HG02642 (cell line): Measurements from ENCODE around the gene PPM1D.
"Not testable (repeated sequence)": the region's sequence is repeated elsewhere in the genome, so short reads cannot be mapped to it uniquely, and the experiment has no call there.

Experiments used
- ATAC-seq: cut with Tn5 transposase; IDR thresholded peaks from one replicate; pipeline ENCODE4 v1.9.1; 2021; ENCODE audit warnings: mild to moderate bottlenecking; ENCODE audit not compliant: unreplicated experiment, poor library complexity

The PPM1D gene

GRCh38 chr17:60592750-60593149, 7.2 kb upstream of the PPM1D start:
- no peak for ATAC-seq

GRCh38 chr17:60593441-60594036, 6.5 kb upstream of the PPM1D start:
- ATAC-seq, result not testable (repeated sequence)

DNA sequence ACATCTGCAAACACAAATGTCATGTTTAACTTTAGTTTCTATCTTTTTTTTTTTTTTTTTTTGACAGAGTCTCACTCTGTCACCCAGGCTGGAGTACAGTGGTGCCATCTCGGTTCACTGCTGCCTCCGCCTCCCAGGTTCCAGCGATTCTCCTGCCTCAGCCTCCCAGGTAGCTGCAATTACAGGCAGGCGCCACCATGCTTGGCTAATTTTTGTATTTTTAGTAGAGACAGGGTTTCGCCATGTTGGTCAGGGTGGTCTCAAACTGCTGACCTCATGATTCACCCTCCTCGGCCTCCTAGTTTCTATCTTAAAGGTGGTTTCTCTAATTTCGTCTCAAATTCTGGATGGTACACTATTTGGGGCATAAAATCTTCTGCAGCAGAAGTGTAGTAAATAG, 5.8 kb upstream of the PPM1D start:
- ATAC-seq, result not testable (repeated sequence)

- ATAC-seq, result no peak
Measured at GRCh38 chr17:60594734-60595133, 5.3 kb upstream of the PPM1D start.

DNA sequence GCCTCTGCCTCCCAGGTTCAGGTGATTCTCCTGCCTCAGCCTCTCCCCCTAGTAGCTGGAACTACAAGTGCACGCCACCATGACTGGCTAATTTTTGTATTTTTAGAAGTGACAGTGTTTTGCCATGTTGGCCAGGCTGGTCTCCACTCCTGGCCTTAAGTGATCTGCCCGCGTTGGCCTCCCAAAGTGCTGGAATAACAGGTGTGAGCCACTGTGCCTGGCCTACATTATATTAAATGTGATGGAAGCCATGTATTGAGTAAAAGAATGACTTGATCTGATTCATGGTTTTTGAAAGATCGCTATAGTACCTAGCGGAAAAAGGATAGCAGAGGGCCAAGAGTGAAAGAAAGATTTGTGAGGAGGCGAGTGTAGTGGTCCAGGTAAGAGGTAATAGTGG, 2.7 kb upstream of the PPM1D start:
- no peak for ATAC-seq

- no peak for ATAC-seq
Measured at GRCh38 chr17:60598001-60598736, 1.8 kb upstream of the PPM1D start.

- ATAC-seq, result no peak
Measured at GRCh38 chr17:60599220-60599619, 773 bp upstream of the PPM1D start.

DNA sequence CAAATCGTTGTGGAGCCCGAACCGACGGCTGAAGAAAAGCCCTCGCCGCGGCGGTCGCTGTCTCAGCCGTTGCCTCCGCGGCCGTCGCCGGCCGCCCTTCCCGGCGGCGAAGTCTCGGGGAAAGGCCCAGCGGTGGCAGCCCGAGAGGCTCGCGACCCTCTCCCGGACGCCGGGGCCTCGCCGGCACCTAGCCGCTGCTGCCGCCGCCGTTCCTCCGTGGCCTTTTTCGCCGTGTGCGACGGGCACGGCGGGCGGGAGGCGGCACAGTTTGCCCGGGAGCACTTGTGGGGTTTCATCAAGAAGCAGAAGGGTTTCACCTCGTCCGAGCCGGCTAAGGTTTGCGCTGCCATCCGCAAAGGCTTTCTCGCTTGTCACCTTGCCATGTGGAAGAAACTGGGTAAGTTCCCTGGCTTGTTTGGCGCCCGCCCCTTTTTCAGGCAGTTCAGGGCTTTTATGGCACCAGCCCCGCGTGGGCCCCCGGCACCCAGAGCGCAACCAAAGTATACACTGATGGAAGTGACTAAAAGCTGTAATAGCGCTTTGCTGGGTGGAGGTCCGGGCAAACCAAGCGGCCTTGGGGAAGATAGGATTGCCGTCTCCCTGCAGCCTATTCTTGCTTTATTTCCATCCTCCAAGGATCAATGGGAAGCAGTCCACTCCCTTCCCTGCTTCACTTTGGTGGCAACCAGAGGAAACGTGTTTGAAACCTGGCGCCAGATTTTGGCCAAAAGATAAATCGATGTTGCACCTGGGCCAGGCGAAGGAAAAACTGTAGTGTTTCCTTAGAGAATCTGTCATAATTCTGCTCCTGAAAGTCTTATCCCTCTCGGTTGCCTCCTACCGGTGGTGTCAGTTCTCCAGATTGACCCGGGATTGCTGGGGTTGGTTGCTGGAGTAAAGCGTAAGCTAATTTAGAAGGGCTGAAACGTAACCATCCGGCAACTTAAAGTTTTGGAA, 775 bp downstream of the PPM1D start:
- ATAC-seq, result peak; percentile 22

GRCh38 chr17:60601447-60602384, 1.7 kb downstream of the PPM1D start:
- ATAC-seq, result no peak

GRCh38 chr17:60602385-60602742, 2.4 kb downstream of the PPM1D start:
- no peak for ATAC-seq

- ATAC-seq, result no peak
Measured at GRCh38 chr17:60602871-60603270, 2.9 kb downstream of the PPM1D start.

DNA sequence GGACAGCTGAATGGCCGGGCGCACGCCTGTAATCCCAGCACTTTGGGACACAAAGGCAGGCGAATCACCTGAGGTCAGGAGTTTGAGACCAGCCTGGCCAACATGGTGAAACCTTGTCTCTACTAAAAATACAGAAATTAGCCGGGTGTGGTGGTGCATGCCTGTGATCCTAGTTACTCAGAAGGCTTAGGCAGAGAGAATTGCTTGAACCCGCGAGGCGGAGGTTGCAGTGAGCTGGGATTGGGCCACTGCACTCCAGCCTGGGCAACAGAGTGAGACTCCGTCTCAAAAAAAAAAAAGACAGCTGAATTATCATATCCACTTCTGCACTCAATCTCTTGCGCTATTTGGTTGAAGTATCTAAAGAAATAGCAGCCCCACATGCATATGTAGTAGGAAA, 3.5 kb downstream of the PPM1D start:
- not testable (repeated sequence) for ATAC-seq

- ATAC-seq, result no peak
Measured at GRCh38 chr17:60604686-60605334, 4.8 kb downstream of the PPM1D start.

GRCh38 chr17:60606036-60606435, 6.0 kb downstream of the PPM1D start:
- no peak for ATAC-seq

DNA sequence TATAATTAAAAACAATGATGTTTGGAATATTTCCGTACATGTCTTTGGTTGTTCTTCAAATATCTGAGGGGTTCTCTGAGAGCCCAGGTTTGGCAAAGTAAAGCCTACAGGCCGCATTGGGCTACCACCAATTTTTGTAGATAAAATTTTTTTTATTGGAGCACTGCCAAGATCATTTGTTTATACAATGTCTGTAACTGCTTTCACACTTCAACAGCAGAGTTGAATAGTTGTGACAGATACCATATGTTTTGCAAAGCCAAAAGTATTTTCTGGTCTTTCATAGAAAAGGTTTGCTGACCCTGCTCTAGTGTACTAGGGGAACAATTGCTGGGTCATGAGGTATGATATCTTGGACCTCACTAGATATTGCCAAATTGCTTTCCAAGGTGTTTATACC, 10.5 kb downstream of the PPM1D start:
- ATAC-seq, result no peak

GRCh38 chr17:60611321-60611720, 11.3 kb downstream of the PPM1D start:
- not testable (repeated sequence) for ATAC-seq

- ATAC-seq, result no peak
Measured at GRCh38 chr17:60613325-60613724, 13.3 kb downstream of the PPM1D start.

DNA sequence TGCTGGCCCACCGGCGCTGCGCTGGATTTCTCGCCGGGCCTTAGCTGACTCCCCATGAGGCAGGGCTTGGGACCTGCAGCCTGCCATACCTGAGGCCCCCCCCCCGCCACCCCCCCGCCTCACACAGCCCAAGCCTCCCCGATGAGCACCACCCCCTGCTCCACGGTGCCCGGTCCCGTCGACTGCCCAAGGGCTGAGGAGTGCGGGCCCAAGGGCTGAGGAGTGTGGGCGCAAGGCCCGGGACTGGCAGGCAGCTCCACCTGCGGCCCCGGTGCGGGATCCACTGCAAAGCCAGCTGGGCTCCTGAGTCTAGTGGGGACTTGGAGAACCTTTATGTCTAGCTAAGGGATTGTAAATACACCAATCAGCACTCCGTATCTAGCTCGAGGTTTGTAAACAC, 13.8 kb downstream of the PPM1D start:
- not testable (repeated sequence) for ATAC-seq

DNA sequence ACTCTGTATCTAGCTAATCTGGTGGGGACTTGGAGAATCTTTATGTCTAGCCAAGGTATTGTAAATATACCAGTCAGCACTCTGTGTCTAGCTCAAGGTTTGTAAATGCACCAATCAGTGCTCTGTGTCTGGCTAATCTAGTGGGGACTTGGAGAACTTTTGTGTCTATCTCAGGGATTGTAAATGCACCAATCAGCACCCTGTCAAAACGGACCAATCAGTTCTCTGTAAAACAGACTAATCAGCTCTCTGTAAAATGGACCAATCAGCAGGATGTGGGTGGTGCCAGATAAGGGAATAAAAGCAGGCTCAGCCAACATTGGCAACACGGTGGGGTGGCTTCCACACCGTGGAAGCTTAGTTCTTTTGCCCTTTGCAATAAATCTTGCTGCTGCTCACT, 14.3 kb downstream of the PPM1D start:
- not testable (repeated sequence) for ATAC-seq

- no peak for ATAC-seq
Measured at GRCh38 chr17:60615108-60615507, 15.1 kb downstream of the PPM1D start.
